Activated gamma-delta T cell treated with anti-CD3 and anti-CD28 coated beads, Interleukin-2, amount 50 U/mL, for 16 hours (primary cell): Measurements from ENCODE around the gene TTC39B.

Source experiments
- DNase-seq: peaks from one replicate; pipeline ENCODE4 v3.0.0-alpha.2; 2020; ENCODE audit warnings: low read depth

TTC39B gene

GRCh38 chr9:15304632-15305031 lies 2.4 kb downstream of the TTC39B start:
- DNase-seq: no peak

- DNase-seq: no peak
Measured at GRCh38 chr9:15300218-15300617, 6.8 kb downstream of the TTC39B start.

GRCh38 chr9:15299374-15299939 lies 7.6 kb downstream of the TTC39B start:
- DNase-seq: peak; percentile 32

- DNase-seq: no peak
Measured at GRCh38 chr9:15298362-15298761, 8.7 kb downstream of the TTC39B start.

DNA sequence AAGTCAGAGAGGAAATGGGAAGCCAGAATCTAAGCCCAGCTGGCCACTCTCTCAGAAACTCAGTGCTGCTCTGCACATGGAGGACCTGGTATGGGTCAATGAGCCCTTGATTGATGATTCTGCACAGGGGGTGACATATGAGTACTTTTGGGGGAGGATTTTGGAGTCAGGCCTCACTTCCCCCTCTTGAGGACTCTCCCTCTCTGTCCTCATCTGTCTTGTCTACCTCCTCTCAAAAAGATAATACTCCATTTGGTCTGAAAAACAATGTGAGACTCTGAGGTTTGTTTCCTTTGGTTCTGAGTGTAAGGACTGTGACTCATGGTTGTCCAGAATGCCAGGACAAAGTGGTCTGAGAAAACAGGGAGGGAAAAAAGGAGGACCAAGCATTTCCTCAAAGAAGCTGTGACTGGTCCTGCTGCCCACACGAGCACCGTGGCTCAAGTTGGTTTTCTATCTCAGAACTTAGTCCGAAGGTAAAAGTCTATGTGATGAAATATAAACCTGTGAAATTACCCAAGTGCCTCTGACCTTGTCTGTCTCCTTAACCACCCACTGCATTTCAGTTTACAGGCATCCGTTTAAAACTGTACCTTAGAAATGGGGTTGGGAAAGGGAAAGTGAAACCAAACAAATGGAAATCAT lies 11.1 kb downstream of the TTC39B start:
- no peak for DNase-seq

DNA sequence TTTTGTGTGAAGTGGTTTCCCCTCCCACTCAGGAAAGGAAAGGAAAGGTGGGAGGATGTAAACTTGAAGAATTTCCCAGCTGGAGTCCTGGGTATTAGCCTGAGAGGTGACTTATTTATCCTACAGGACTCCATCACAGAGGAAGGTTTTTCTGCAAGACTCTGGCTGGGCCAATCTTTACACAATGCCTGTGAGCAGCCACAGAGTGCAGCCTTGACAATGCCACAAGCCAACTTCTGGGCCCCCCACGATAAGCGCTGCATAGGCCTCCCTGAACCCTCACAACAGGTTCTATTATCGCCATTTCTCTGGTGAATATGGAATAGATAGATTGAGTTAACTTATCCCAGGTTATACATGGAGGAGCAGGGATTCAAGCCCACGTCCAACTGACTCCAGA lies 12.4 kb downstream of the TTC39B start:
- no peak for DNase-seq

DNA sequence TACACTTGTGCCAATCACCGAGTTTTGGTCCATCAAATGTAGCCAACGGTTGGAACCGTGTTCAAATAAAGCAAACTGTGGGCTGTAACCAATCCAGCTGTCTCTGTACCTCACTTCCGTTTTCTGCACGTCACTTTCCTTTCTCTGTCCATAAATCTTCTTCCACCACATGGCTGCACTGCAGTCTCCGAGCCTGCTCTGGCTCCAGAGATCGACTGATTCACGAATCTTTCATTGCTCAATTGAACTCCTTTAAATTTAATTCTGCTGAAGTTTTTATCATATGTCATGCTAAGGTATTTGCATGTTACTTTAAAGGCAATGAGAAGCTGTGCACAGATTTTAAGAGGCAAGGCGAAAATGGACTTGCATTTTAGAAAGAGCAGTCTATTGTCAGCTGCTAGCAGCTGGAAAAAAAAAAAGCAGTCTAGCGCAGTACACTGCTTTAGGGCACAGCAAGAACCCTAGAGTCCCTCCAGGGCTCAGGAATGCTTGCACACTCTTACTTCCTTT lies 13.2 kb downstream of the TTC39B start:
- DNase-seq: no peak

DNA sequence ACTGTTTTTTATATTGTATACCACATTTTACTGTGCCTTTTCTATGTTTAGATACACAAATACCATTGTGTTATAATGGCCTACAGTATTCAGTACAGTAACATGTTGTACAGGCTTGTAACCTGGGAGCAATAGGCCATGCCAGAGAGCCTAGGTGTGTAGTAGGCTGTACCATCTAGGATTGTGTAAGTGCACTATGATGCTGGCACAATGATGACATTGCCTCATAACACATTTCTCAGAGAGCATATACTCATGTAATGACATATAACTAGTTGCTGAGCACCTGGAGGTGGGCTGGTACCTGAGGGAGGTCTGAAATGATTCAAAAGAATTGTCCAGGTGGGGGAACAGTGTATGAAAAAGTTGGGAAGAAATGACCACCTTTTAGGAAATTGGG lies 13.9 kb downstream of the TTC39B start:
- DNase-seq: no peak

DNA sequence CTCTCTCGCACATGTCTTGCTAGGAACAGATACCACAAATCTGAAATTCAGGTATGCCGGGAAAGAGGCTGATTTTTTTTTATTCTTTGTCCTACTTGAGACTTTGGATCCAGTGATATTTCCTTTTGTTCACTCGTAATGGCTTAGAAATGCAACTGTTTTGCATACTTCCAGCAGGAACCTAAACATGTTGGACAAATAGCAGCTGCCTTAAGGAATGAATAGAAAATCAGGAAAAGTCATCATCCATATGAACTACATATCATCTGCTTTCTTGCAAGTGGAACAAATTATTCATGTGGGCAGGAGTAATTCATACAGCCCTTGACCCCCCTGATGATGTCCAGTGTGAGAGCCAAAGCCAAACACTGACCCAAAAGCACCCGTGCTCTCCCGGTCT lies 17.4 kb downstream of the TTC39B start:
- DNase-seq: no peak

DNA sequence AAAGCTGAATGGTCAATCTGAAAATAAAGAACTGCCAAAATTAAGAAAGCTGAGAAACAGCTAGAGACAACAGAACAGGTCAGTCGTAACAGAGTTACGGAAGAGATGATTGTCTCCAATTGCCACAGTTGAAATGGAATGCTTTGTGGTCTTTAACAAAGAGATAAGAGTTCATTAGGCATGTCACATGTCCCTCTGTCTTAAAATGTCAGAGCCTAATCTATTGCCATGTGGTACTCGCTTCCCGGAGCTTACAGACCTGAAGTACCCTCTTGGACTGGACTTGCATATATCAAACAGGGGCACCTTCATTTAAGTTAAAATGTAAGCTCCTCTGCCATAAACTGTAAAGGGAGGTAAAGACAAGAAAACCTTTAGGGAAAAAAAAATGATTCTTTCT lies 19.7 kb downstream of the TTC39B start:
- no peak for DNase-seq

GRCh38 chr9:15286161-15286821 lies 20.7 kb downstream of the TTC39B start:
- no peak for DNase-seq

DNA sequence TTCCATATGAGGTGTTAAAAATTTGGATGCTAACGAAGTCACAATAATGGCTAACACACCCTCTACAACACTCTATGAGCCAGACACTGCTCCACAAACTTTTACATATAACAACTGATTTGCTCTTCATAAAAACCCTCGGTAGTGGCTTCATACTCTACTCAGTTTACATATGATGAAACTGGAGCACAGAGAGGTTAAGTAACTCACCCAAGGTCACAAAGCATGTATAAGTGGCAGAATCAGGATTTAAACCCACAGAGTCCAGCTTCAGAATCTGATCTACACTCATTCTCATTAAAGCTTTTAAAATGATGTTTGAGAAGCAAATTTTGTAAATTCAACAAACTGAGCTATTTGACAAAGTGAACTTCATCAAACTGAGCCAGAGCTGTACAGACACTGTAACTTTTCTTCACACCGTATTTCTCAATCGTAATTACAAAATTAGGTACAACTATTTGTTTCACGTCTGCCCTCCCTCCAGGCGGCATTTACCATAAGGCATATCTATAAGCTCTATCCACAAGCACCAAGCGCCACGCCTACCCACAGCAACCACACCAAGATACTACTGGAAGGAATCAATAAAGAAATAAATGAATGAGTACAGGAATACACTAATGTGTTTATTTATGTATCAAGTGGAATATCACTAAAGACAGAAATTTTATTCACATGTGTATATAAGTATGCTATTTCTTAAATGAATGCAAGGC lies 24.3 kb downstream of the TTC39B start:
- DNase-seq: no peak

DNA sequence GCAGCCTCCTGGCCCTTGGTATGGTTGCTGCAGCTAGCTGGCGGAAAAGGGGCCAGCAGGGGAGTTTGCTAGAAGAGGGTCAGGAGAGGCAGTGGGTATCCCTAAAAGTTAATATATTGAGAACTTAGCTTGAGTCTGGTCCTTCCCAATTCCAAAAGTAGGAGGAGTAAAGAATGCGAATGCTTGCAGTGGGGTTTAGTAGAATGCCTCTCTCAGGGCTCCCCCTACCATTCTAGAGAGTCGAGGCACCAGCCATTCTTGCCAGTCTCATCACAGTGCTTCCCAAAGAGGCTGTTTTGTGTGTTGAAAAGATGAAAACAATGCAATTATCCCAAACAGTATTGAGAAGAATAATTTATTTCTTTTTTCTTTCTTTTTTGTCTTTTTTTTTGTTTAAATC lies 26.4 kb downstream of the TTC39B start:
- DNase-seq: no peak

DNA sequence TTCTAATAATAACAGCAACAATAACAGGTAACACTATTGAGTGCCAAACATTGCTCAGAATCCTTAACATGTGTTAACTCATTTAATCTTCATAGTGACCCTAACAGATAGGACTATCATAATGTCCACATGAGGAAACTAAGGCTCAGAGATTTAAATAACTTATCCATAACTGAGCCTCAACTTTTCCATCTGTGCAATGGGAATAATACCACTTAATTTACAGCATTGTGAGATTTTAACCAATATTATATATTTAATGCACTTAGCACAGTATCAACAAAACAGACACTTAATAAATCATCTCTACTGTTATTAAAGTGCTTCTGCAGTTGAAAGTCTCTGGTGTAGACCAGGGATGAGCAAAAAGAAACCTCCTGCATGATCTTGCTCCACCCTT lies 28.2 kb downstream of the TTC39B start:
- DNase-seq: no peak

GRCh38 chr9:15278091-15278687 lies 28.8 kb downstream of the TTC39B start:
- DNase-seq: no peak

DNA sequence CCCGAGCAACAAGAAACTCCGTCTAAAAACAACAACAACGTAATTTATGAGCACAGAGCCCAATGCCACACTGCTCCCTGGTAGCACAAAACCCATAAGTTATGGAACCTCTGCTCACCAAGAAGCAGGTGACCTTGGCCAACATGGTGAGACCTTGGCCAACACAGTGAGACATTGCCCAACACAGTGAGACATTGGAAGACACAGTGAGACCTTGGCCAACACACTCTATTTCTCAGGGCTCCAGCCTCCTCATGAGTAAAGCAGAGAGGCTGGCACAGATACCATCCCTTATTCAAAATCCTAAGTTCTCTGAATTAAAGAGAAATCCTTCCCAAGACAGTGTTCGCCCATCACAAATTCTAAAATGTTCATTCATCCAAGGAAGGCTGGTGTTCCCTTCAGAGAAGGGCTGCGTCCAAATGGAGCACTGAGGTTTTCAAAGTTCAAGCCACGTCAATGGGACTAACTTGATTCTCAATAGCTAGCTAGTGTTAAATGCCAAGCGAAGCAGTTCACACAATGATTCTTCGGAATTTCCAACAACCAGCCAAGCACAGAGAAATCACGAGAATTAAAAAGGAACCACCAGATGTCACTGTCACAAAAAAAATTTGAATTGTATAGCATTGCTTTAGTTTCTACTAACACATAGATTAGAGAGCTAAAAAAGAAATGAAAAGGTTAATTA lies 29.5 kb downstream of the TTC39B start:
- no peak for DNase-seq

GRCh38 chr9:15276328-15276938 lies 30.6 kb downstream of the TTC39B start:
- DNase-seq: no peak

DNA sequence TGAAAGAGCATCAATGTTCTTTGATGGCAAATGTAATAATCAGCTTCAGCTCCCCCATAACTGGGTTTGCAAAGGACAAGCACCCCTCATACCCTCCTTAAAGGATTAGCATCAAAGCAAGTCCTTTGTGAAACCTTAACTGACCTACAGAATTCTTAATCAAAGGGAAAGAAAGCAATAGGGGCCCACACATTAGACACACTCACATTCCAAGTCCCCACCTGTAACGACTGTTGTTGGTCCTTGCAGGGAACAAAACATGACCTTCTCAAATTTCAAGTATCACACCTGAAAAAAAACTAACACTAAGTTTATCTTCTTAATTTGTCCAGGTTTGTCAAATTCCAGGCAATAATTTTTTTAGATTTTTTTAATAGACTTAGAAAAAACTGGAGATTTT lies 32.6 kb downstream of the TTC39B start:
- no peak for DNase-seq

DNA sequence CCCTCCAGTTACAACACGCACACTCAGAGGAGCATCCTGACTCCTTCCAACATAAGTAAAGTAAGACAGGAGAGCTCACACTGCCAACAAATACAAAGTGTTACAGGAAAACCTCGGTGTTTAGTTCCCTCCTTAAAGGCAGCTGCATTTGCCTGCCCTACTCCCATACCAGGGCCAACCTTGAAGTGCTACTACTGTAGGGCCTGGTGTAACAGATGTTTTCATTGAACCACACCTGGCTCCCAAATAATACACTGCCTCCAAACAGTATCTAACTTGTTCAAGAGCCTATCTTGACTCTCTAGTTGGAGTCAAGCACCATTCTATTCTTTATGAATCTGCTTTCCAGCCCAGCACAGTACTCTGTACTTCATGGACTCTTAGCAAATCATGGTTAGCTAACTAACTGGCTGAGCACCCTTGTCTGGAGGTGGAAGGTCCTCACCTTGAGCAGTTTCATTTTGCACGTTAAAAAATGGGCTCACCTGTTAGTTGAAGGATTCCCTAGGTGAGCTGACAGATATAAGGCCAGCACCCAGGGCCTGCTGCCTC lies 34.6 kb downstream of the TTC39B start:
- no peak for DNase-seq

- DNase-seq: no peak
Measured at GRCh38 chr9:15271403-15271802, 35.6 kb downstream of the TTC39B start.

DNA sequence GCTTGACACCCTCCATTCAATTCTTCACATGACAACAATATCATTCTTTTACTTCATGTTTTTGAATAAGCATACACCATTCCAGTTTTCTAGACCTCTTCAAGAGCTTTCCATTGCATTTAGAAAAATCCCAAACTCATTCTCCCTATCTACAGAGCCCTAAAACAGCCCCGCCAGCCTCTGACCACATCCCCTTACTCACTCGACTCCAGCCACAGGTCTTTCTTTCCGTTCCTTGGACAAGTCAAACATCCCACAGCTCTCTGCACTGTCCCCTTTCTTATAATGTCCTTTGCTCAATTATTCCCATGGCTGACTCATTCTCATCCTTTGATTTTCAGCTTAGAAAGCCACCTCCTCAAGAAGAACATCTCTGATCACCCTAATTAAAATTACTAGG lies 38.2 kb downstream of the TTC39B start:
- no peak for DNase-seq
